SHP77 treated with DMSO at 0.1 percent for 48 hours (cell line): Measurements from ENCODE around the gene LAPTM5.

Source experiments
- DNase-seq: peaks from one replicate; lab custom pipeline; 2025; lab: John Stamatoyannopoulos, UW

Gene LAPTM5

GRCh38 chr1:30742300-30742962 is 15.1 kb downstream of the LAPTM5 start:
- no peak for DNase-seq

DNA sequence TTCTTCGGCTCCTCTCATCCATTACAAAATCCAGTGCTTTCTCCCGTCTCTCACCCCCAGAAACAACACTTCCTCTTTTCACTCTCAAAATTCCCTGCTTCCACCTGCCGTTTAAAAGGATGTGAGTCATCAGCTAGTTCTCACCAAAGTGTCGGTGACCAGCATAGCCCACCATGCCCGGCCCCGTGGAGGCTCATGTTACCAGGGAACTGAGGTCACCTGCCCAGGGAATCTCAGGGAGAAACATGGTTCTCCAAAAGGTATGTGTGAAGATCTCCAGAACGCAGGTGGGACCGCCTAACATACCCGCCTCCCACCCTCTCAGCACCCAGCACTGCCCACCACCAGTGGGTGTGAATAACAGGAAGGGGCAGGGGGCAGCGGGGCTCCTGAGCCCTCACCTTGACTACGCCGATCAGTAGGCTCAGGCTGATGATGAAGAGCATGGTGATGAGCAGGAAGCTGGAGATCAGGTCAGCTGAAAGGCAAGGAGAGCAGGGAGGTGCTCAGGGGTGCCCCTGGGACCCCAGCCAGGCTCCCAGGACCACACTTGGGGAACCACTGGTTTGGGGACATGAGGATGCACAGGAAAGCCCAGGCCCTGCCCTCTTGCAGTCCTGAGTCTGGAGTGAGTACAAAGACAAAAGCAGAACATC is 16.2 kb downstream of the LAPTM5 start:
- DNase-seq = peak; percentile 42

GRCh38 chr1:30740251-30741238 is 17.0 kb downstream of the LAPTM5 start:
- DNase-seq = no peak

DNA sequence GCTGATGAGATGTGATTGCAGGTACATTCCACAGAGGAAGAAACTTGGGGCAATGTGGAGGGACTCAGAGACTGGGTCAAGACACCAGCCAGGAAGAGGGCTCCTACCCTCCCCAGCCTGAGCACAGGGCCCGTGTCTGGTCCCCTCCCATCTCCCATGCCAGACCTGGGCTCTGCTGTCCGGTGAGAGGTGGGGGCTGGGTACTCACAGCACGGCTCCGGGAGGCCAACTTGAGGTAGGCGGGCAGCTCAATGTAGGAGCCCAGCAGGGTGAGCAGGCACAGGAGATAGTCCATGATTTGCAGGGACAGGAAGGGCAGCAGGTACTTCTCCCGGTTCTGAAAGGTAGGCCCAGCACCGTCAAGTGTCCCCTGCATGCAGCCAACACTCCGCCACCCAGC is 18.0 kb downstream of the LAPTM5 start:
- no peak for DNase-seq

- DNase-seq = no peak
Measured at GRCh38 chr1:30738715-30739559, 18.6 kb downstream of the LAPTM5 start.

DNA sequence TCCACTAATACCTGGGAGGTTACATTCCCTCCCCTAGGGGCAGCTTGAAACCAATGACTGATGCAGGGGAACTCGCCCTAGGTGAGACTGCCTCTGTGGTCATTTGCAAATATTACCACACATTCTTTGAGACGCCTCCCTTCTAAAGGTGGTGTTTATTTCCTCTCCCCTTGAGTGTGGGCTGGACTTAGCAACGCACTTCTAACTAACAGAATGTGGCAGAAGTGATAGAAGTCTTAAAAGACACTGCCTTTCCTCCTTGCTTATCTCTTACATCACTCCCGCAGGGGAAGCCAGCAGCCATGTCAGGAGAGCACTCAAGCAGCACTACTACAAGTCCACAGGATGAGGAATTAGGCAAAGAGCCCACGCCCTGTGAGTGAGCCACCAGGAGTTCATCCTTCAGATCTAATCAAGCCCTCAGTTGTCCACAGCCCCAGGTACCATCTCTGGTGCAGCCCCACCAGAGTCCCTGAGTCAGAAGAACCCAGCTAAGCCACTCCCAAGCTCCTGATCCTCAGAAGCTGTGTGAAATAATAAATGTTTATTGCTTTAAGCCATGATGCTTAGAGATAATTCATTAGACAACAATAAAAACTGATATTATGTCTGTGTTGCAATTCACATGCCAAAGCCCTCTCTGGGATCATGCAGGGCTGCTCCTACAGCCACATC is 19.4 kb downstream of the LAPTM5 start:
- DNase-seq = no peak

DNA sequence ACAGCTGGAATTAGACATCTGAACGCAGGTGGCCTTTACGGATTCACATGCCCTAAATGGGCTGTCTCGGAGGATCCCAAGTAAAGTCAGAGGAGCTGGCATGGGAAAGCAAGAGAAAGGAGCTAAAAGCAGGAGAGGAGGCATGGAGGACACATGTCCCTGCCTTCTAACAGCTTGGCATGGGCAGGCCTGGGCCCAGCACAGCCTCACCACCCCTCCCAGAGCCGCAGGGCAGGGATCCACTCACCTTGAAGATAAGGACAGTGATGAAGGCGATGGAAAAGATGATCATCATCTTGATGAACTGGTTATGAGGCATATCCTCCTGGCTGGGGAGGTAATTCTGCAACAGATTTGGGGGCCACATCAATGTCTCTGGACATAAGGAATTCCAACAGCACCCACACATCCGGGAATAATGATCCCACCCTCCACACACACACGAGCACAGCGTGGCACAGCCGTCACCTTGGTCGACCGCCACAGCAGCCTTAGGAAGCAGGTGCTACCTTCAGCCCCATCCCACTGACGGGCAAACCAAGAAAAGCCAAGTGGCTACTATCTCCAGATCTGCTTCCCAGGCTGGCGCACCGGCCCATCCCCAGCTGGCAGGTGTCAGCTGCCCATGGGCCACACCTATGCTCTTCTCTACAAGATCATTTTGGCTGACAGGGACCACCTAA is 20.1 kb downstream of the LAPTM5 start:
- DNase-seq = no peak

- no peak for DNase-seq
Measured at GRCh38 chr1:30735668-30736498, 21.7 kb downstream of the LAPTM5 start.

DNA sequence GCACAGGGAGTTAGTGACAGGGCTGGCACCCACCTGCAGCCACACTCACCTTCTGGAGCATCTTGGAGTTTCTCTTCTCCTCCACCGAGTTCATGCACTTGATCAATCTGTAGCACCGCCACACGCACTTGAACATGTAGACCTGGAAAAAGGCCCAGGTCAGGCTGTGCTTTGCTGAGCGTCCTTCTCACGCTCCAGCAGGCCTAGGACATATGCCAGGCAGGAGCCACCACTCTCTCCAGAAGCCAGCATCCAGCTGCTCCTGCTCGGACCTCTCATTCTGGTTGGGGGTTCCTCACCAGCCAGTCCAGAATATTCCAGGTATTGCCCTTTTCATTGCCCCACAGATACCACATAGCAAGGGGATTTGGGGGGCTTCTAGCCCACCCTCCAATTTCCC is 22.4 kb downstream of the LAPTM5 start:
- no peak for DNase-seq

GRCh38 chr1:30734580-30734979 is 23.0 kb downstream of the LAPTM5 start:
- no peak for DNase-seq

GRCh38 chr1:30734106-30734505 is 23.5 kb downstream of the LAPTM5 start:
- DNase-seq = no peak

- DNase-seq = no peak
Measured at GRCh38 chr1:30733493-30733892, 24.1 kb downstream of the LAPTM5 start.

DNA sequence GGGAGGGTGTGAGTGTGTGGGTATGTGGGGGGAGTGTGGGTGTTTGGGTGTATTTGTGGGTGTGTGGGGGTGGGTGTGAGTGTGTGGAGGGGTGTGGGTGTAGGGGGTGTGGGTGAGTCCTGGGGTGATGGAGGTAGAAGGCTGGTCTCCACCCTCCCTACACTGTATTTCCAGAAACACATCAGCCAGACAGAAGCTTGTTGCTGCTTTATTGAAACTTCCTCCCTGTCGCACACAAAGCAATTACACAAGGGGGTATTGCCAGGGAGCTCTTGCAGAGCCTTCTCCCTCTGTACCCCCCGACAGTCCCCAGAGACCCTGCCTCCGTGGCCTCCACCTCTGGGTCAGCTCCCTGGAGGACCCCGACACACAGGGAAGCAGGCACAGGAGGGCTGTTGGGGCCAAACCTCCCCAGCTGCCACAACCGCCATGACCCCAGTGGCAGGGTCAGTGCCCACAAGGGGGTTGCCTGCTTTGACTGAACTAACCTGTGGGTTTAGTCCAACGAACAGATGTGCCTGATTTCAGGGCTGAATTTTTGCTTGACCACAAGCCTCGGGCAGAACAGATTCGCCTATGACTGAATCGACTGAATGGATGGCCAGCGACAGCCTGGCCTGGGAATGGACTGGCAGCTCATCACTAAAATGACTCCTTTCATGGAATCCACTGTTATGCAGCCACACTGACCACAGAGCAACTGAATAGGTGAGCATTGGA is 25.1 kb downstream of the LAPTM5 start:
- no peak for DNase-seq

DNA sequence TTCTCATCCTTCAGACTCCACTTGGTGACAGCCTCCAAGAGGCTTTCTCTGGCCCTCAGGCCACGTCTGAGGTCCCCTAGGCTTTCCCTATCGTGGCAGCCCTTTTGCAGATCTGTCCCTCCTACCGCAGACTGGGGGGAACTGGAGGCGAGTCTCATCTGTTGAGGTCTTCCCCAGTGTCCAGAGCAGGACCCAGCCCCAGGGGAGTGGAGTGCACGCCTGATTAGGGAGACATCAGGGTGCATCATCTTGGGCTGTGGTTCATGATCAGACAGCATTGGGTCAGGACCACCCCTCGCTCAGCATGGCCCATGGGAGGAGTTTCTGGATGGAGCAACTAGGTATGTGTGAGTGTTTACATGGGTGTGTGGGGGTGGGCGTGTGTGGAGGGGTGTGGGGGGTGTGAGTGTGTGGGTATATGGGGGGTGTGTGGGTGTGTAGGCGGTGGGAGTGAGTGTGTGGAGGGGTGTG is 25.7 kb downstream of the LAPTM5 start:
- no peak for DNase-seq

GRCh38 chr1:30731109-30731805 is 26.3 kb downstream of the LAPTM5 start:
- DNase-seq = no peak

DNA sequence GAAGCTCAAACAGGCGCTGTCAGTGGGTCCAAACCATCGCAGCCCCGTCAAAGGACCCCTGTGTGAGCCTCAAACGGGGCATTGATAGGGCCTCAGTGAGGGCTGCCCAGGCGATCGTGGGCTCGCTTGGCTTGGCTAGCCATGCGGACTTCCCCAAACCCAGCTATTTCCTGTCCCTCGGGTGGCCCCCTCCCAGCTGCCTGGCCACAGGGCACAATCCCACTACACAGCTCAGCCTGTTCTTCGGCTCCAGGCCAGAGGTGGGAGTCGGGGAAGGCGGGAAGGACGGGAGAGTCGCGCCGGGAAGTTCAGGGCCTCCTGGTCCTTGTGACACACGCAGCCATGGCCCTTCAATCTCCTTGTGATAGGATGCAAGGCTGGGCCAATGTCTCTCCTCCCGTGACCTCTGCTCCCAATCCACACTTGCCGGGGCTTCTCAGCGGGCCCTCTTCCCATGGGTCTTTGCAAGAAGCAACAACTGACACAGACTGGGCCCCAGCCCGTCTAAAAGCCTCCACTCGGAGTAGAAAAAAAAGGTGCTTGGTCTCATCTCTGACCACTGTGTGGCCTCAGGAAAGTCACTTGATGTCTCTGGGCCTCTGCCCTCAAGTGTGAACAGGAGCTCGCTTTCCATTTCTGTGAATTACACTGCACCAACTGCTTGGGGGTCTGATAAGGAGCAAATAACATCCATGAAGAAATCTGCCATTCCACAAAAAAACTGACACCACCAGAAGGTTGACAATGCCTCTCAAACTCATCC is 27.0 kb downstream of the LAPTM5 start:
- no peak for DNase-seq

- no peak for DNase-seq
Measured at GRCh38 chr1:30729901-30730300, 27.7 kb downstream of the LAPTM5 start.
